Tibial artery (tissue), 4 donors: ENCODE data around the gene ULK3.

ENCODE experiments used
- DNase-seq, 2 donors: peaks; one replicate each; pipeline ENCODE4 v3.0.0-alpha.2; 2019
- H3K27ac ChIP-seq, 2 donors: fragments of 200-600 bp; sonication (generic) in 1 of 2; 1 replicate in 1 of 2; 2 replicates in 1 of 2; pipeline ENCODE4 v1.5.1; 2018 to 2019; ENCODE audit warnings: mild to moderate bottlenecking in 1 of 2
- H3K27me3 ChIP-seq, 2 donors: fragments of 200-600 bp; sonication (generic) in 1 of 2; one replicate each; pipeline versions ENCODE4 v1.5.1 to v1.6.0; 2016 to 2019
- H3K36me3 ChIP-seq, 3 donors: fragments of 200-600 bp; sonication (generic) in 2 of 3; one replicate each; pipeline ENCODE4 v1.5.1; 2016 to 2019; ENCODE audit warnings: mild to moderate bottlenecking in 2 of 3
- H3K4me1 ChIP-seq, 4 donors: fragments of 200-600 bp; sonication (generic) in 2 of 4; 1 replicate in 3 of 4; 2 replicates in 1 of 4; pipeline ENCODE4 v1.5.1; 2016 to 2019
- H3K4me3 ChIP-seq, 2 donors: fragments of 200-600 bp; sonication (generic) in 1 of 2; 1 replicate in 1 of 2; 2 replicates in 1 of 2; pipeline ENCODE4 v1.5.1; 2018 to 2019; ENCODE audit warnings: mild to moderate bottlenecking in 2 of 2
- H3K9me3 ChIP-seq, 3 donors: fragments of 200-600 bp; sonication (generic) in 1 of 3; one replicate each; pipeline ENCODE4 v1.5.1; 2016 to 2019
- CTCF ChIP-seq, 2 experiments: fragments of 200-600 bp in 1 of 2; fragments of 450-650 bp in 1 of 2; IDR thresholded peaks; one replicate each; pipeline ENCODE4 v1.5.1; 2017 to 2019; ENCODE audit warnings: antibody characterized with exemption in 2 of 2, mild to moderate bottlenecking in 1 of 2, moderate library complexity in 1 of 2
- intact Hi-C: fragments of 100-400 bp; cut with DNase I; formaldehyde crosslinking; loops from one replicate; pipeline ENCODE4 v1.15.0; 2023; ENCODE audit warnings: low total_unique reads

ULK3 gene

GRCh38 chr15:74865316-74865715 lies 22.4 kb upstream of the ULK3 start:
- H3K27ac ChIP-seq, result no peak overlapping the region
- no peaks in the 10 kb centered on the region for H3K9me3 ChIP-seq
- DNase-seq, result no peak
- TF ChIP-seq CTCF (IDR thresholded peaks at IDR 0.05), result no peak
- H3K36me3 ChIP-seq, result peaks cover 0 to 15% (median 0%) of the 10 kb centered on the region in 3 donors
- intact Hi-C loops, result no loop called here
- H3K27me3 ChIP-seq, result no peaks in the 10 kb centered on the region
- peaks cover 0 to 47% (median 21%) of the 10 kb centered on the region in 4 donors for H3K4me1 ChIP-seq
- no peak overlapping the region for H3K4me3 ChIP-seq

- H3K4me1 ChIP-seq, result peaks cover 0 to 36% (median 15%) of the 10 kb centered on the region in 4 donors
- no peak overlapping the region for H3K4me3 ChIP-seq
- intact Hi-C loops, result no loop called here
- peaks cover 0 to 15% (median 0%) of the 10 kb centered on the region in 3 donors for H3K36me3 ChIP-seq
- no peaks in the 10 kb centered on the region for H3K9me3 ChIP-seq
- H3K27ac ChIP-seq, result no peak overlapping the region
- DNase-seq, result no peak
- TF ChIP-seq CTCF (IDR thresholded peaks at IDR 0.05), result no peak
- no peaks in the 10 kb centered on the region for H3K27me3 ChIP-seq
These were observed 21.3 kb upstream of the ULK3 start for GRCh38 chr15:74864296-74864695.

DNA sequence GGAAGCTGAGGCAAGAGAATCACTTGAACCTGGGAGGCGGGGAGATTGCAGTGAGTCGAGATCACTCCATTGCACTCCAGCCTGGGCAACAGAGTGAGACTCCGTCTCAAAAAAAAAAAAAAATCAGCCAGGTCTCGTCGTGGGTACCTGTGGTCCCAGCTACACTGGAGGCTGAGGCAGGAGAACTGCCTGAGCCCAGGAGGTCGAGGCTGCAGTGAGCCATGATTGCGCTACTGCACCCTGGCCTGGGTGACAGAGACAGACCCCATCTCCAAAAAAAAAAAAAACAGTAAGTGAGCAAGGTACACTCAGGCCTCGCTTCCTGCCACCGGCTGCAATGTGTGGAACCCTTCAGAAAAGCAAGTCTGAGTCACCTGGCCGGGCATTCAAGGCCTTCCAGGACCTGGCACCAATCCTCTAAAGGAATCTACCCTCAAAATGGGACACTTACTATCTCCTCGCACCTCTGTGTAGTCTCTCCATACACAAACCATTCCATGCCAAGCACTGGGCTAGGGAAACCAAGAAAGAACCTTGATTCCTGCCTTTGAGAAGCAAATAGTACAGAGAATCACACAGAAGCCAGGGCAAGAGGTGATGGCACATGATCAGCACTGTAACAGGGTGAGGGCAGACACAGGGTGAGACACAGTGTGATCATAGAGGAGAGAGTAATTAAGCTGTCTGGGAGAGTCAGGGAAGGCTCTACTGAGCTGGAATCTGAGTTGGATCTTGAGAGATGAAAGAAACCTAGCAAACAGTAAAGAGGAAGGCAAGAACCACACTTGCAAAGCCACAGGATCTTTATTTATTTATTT lies 20.5 kb upstream of the ULK3 start:
- H3K36me3 ChIP-seq, result peaks cover 0 to 14% (median 0%) of the 10 kb centered on the region in 3 donors
- H3K4me1 ChIP-seq, result peaks cover 0 to 29% (median 12%) of the 10 kb centered on the region in 4 donors
- H3K9me3 ChIP-seq, result no peaks in the 10 kb centered on the region
- intact Hi-C loops, result no loop called here
- no peak overlapping the region for H3K4me3 ChIP-seq
- no peak for TF ChIP-seq CTCF (IDR thresholded peaks at IDR 0.05)
- no peak overlapping the region for H3K27ac ChIP-seq
- DNase-seq, result no peak
- H3K27me3 ChIP-seq, result no peaks in the 10 kb centered on the region

DNA sequence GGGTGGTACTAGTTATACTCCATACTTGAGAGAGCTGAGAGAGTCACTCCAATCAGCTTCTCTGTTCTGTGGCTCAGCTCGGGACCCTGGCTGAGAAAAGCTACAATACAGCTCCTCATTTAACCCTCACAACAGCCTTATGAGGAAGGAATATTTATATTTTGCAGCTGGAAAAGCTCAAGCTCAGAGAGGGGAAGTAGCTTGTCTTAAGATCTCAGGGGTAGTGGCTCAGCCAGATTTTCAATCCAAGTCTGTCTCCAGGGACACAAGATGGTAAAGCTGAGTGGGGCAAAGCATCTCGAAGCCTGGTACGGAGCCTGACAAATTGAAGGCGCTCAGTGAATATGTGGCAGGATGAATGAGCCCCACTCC lies 15.4 kb upstream of the ULK3 start:
- DNase-seq, result no peak
- intact Hi-C loops, result no loop called here

DNA sequence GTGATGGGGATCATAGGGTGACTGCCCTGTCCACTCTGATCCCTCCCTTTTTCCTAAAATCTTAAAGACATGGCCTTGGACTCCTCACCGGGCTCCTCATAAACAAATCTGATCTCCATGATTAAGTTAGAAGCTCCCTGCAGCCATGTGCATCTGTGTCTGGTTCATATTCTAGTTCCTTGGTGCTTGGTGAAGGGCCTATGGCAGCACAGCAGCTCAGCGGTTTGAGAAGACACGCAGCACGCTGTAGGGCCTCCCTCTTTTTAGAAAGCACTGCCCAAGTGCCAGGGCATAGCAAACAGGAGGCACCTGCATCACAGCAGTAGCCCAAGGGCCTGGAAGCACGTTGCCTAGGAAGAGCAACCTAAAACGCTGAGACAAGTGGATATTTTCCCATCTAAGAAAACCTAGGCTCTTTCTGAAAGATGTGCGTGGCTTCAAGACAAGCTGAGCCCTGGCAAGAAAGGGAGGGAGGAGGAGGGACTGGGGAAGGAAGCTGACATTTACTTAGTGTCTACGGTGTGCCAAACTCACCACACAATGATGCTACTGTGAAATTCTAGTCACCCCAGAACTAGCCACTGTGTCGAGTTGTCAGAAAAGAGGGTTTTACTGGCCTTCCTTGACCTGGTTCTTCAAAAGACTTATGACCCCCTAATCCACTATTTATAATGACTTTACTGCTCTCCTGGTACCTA lies 14.9 kb upstream of the ULK3 start:
- no peak for TF ChIP-seq CTCF (IDR thresholded peaks at IDR 0.05)
- H3K27me3 ChIP-seq, result no peaks in the 10 kb centered on the region
- intact Hi-C loops, result no loop called here
- peaks cover 0 to 11% (median 7%) of the 10 kb centered on the region in 4 donors for H3K4me1 ChIP-seq
- no peak overlapping the region for H3K27ac ChIP-seq
- no peak overlapping the region for H3K4me3 ChIP-seq
- peaks cover 13 to 16% (median 16%) of the 10 kb centered on the region in 3 donors for H3K36me3 ChIP-seq
- no peaks in the 10 kb centered on the region for H3K9me3 ChIP-seq
- no peak for DNase-seq

More for the DNA sequence above, 15.4 kb upstream of the ULK3 start:
- Histone ChIP-seq H3K4me1 (peaks cover 0 to 12% (median 7%) of the 10 kb centered on the region in 4 donors), H3K36me3 (peaks cover 8 to 11% (median 10%) of the 10 kb centered on the region in 3 donors), H3K9me3 (no peaks in the 10 kb centered on the region), H3K27ac (no peak overlapping the region), H3K27me3 (no peaks in the 10 kb centered on the region), H3K4me3 (no peak overlapping the region)
- no peak for TF ChIP-seq CTCF (IDR thresholded peaks at IDR 0.05)
